OCI-M1 (cell line): Measurements from ENCODE around the gene INHBA.

ENCODE experiments used
- DNase-seq: peaks from one replicate; lab custom pipeline; 2025; lab: John Stamatoyannopoulos, UW

The INHBA gene

GRCh38 chr7:41711283-41712064 lies 8.6 kb upstream of the INHBA start:
- peak; percentile 17 for DNase-seq

GRCh38 chr7:41710838-41711237 lies 7.9 kb upstream of the INHBA start:
- DNase-seq = no peak

GRCh38 chr7:41709621-41710020 lies 6.7 kb upstream of the INHBA start:
- DNase-seq = no peak

GRCh38 chr7:41708581-41709358 lies 5.9 kb upstream of the INHBA start:
- no peak for DNase-seq

GRCh38 chr7:41706228-41706930 lies 3.5 kb upstream of the INHBA start:
- DNase-seq = no peak

- DNase-seq = peak; percentile 89
These were observed 2.4 kb upstream of the INHBA start for GRCh38 chr7:41705109-41705901.

GRCh38 chr7:41701068-41701941 lies 1.6 kb downstream of the INHBA start:
- DNase-seq = no peak

- no peak for DNase-seq
These were observed 2.8 kb downstream of the INHBA start for GRCh38 chr7:41700044-41700471.

- no peak for DNase-seq
These were observed 3.4 kb downstream of the INHBA start for GRCh38 chr7:41699516-41699915.

- DNase-seq = no peak
These were observed 4.2 kb downstream of the INHBA start for GRCh38 chr7:41698726-41699125.

GRCh38 chr7:41698114-41698513 lies 4.8 kb downstream of the INHBA start:
- no peak for DNase-seq

GRCh38 chr7:41696323-41696916 lies 6.5 kb downstream of the INHBA start:
- peak; percentile 58 for DNase-seq

GRCh38 chr7:41695661-41696322 lies 7.1 kb downstream of the INHBA start:
- no peak for DNase-seq

- DNase-seq = no peak
These were observed 8.4 kb downstream of the INHBA start for GRCh38 chr7:41694495-41694894.

GRCh38 chr7:41693150-41693997 lies 9.5 kb downstream of the INHBA start:
- DNase-seq = no peak

GRCh38 chr7:41692251-41692650 lies 10.6 kb downstream of the INHBA start:
- no peak for DNase-seq

- no peak for DNase-seq
These were observed 11.4 kb downstream of the INHBA start for GRCh38 chr7:41691286-41692190.

- no peak for DNase-seq
These were observed 13.1 kb downstream of the INHBA start for GRCh38 chr7:41689815-41690214.
